BLaER1 (cell line): ENCODE data around the gene RNF220.

Source experiments
- H3K27ac ChIP-seq: shearing (Covaris generic); formaldehyde crosslinking; 2 replicates; pipeline ENCODE4 v1.8.1; 2022
- H3K27me3 ChIP-seq: shearing (Covaris generic); formaldehyde crosslinking; 2 replicates; pipeline ENCODE4 v1.8.1; 2022
- H3K36me3 ChIP-seq: shearing (Covaris generic); formaldehyde crosslinking; 2 replicates; pipeline ENCODE4 v1.8.1; 2022
- H3K4me1 ChIP-seq: shearing (Covaris generic); formaldehyde crosslinking; 2 replicates; pipeline ENCODE4 v1.8.1; 2022
- H3K4me2 ChIP-seq: shearing (Covaris generic); formaldehyde crosslinking; 2 replicates; pipeline ENCODE4 v1.8.1; 2022
- H3K4me3 ChIP-seq: shearing (Covaris generic); formaldehyde crosslinking; 2 replicates; pipeline ENCODE4 v1.8.1; 2022
- H3K9ac ChIP-seq: shearing (Covaris generic); formaldehyde crosslinking; 2 replicates; pipeline ENCODE4 v1.8.1; 2022
- H3K9me3 ChIP-seq: shearing (Covaris generic); formaldehyde crosslinking; 2 replicates; pipeline ENCODE4 v1.8.1; 2022
- H4K20me1 ChIP-seq: shearing (Covaris generic); formaldehyde crosslinking; 2 replicates; pipeline ENCODE4 v1.8.1; 2022
- Cebpa-rat ChIP-seq: shearing (Covaris generic); IDR thresholded peaks from 2 replicates; pipeline ENCODE4 v1.8.1; 2022

Gene RNF220

GRCh38 chr1:44503625-44504024 is 98.6 kb downstream of the RNF220 start:
- no peaks in the 10 kb centered on the region for H4K20me1 ChIP-seq
- no peaks in the 10 kb centered on the region for H3K4me1 ChIP-seq

GRCh38 chr1:44505210-44505993 is 100.3 kb downstream of the RNF220 start:
- H3K4me3 ChIP-seq, result no peak overlapping the region
- H3K27me3 ChIP-seq, result no peaks in the 10 kb centered on the region
- TF ChIP-seq Cebpa-rat, result no peak
- no peak overlapping the region for H3K4me2 ChIP-seq
- H3K9ac ChIP-seq, result no peak overlapping the region
- no peak overlapping the region for H3K27ac ChIP-seq
- H3K9me3 ChIP-seq, result no peaks in the 10 kb centered on the region
- H4K20me1 ChIP-seq, result no peaks in the 10 kb centered on the region
- H3K4me1 ChIP-seq, result peaks cover 8% of the 10 kb centered on the region
- H3K36me3 ChIP-seq, result no peaks in the 10 kb centered on the region

More at GRCh38 chr1:44503625-44504024, 98.6 kb downstream of the RNF220 start:
- H3K27me3 ChIP-seq, result no peaks in the 10 kb centered on the region
- no peak overlapping the region for H3K4me2 ChIP-seq
- H3K27ac ChIP-seq, result no peak overlapping the region
- no peak overlapping the region for H3K9ac ChIP-seq
- H3K4me3 ChIP-seq, result no peak overlapping the region
- H3K36me3 ChIP-seq, result no peaks in the 10 kb centered on the region
- H3K9me3 ChIP-seq, result no peaks in the 10 kb centered on the region
- TF ChIP-seq Cebpa-rat, result no peak

GRCh38 chr1:44507490-44508396 is 102.7 kb downstream of the RNF220 start:
- H3K36me3 ChIP-seq, result no peaks in the 10 kb centered on the region
- H3K4me2 ChIP-seq, result no peak overlapping the region
- TF ChIP-seq Cebpa-rat, result no peak
- no peak overlapping the region for H3K27ac ChIP-seq
- H3K27me3 ChIP-seq, result no peaks in the 10 kb centered on the region
- no peaks in the 10 kb centered on the region for H3K9me3 ChIP-seq
- H3K4me3 ChIP-seq, result no peak overlapping the region
- H3K9ac ChIP-seq, result no peak overlapping the region
- H4K20me1 ChIP-seq, result no peaks in the 10 kb centered on the region
- peaks cover 10% of the 10 kb centered on the region for H3K4me1 ChIP-seq

- Histone ChIP-seq H3K36me3 (no peaks in the 10 kb centered on the region), H3K27me3 (no peaks in the 10 kb centered on the region), H3K27ac (no peak overlapping the region), H3K9me3 (no peaks in the 10 kb centered on the region), H3K4me1 (peaks cover 10% of the 10 kb centered on the region), H4K20me1 (no peaks in the 10 kb centered on the region), H3K4me2 (no peak overlapping the region), H3K9ac (no peak overlapping the region), H3K4me3 (no peak overlapping the region)
- no peak for TF ChIP-seq Cebpa-rat
Observed at GRCh38 chr1:44508397-44508745, 103.3 kb downstream of the RNF220 start.

- no peak overlapping the region for H3K27ac ChIP-seq
- H3K27me3 ChIP-seq, result no peaks in the 10 kb centered on the region
- no peaks in the 10 kb centered on the region for H3K9me3 ChIP-seq
- no peaks in the 10 kb centered on the region for H4K20me1 ChIP-seq
- no peak overlapping the region for H3K4me2 ChIP-seq
- no peaks in the 10 kb centered on the region for H3K36me3 ChIP-seq
- no peak overlapping the region for H3K9ac ChIP-seq
- H3K4me3 ChIP-seq, result no peak overlapping the region
- TF ChIP-seq Cebpa-rat, result no peak
- peaks cover 10% of the 10 kb centered on the region for H3K4me1 ChIP-seq
Observed at GRCh38 chr1:44511363-44511762, 106.3 kb downstream of the RNF220 start.

- H3K4me1 ChIP-seq, result peaks cover 10% of the 10 kb centered on the region
- H3K36me3 ChIP-seq, result no peaks in the 10 kb centered on the region
- no peaks in the 10 kb centered on the region for H3K9me3 ChIP-seq
- no peak overlapping the region for H3K9ac ChIP-seq
- TF ChIP-seq Cebpa-rat, result no peak
- no peaks in the 10 kb centered on the region for H4K20me1 ChIP-seq
- no peak overlapping the region for H3K4me2 ChIP-seq
- H3K4me3 ChIP-seq, result no peak overlapping the region
- H3K27ac ChIP-seq, result no peak overlapping the region
- no peaks in the 10 kb centered on the region for H3K27me3 ChIP-seq
Observed at GRCh38 chr1:44511769-44512168, 106.7 kb downstream of the RNF220 start.

GRCh38 chr1:44512313-44512885 is 107.3 kb downstream of the RNF220 start:
- peaks cover 10% of the 10 kb centered on the region for H3K4me1 ChIP-seq
- H3K27me3 ChIP-seq, result no peaks in the 10 kb centered on the region
- H3K9ac ChIP-seq, result no peak overlapping the region
- H3K4me3 ChIP-seq, result no peak overlapping the region
- no peaks in the 10 kb centered on the region for H3K9me3 ChIP-seq
- TF ChIP-seq Cebpa-rat, result no peak
- no peaks in the 10 kb centered on the region for H4K20me1 ChIP-seq
- no peak overlapping the region for H3K27ac ChIP-seq
- no peaks in the 10 kb centered on the region for H3K36me3 ChIP-seq
- no peak overlapping the region for H3K4me2 ChIP-seq

GRCh38 chr1:44513111-44513510 is 108.1 kb downstream of the RNF220 start:
- Histone ChIP-seq H3K4me3 (no peak overlapping the region), H3K4me1 (peaks cover 10% of the 10 kb centered on the region), H4K20me1 (no peaks in the 10 kb centered on the region), H3K27me3 (no peaks in the 10 kb centered on the region), H3K9me3 (no peaks in the 10 kb centered on the region), H3K27ac (no peak overlapping the region), H3K36me3 (no peaks in the 10 kb centered on the region), H3K4me2 (no peak overlapping the region), H3K9ac (no peak overlapping the region)
- no peak for TF ChIP-seq Cebpa-rat

GRCh38 chr1:44514673-44515072 is 109.6 kb downstream of the RNF220 start:
- no peaks in the 10 kb centered on the region for H4K20me1 ChIP-seq
- H3K9me3 ChIP-seq, result no peaks in the 10 kb centered on the region
- H3K4me1 ChIP-seq, result peaks cover 13% of the 10 kb centered on the region
- H3K4me3 ChIP-seq, result no peak overlapping the region
- TF ChIP-seq Cebpa-rat, result no peak
- H3K27me3 ChIP-seq, result no peaks in the 10 kb centered on the region
- H3K9ac ChIP-seq, result no peak overlapping the region
- no peak overlapping the region for H3K4me2 ChIP-seq
- no peak overlapping the region for H3K27ac ChIP-seq
- H3K36me3 ChIP-seq, result no peaks in the 10 kb centered on the region

GRCh38 chr1:44515416-44515815 is 110.4 kb downstream of the RNF220 start:
- H3K9me3 ChIP-seq, result no peaks in the 10 kb centered on the region
- H3K4me3 ChIP-seq, result no peak overlapping the region
- H4K20me1 ChIP-seq, result no peaks in the 10 kb centered on the region
- peaks cover 5% of the 10 kb centered on the region; the same call in 1 of the 2 replicates for H3K4me1 ChIP-seq
- TF ChIP-seq Cebpa-rat, result no peak
- H3K27me3 ChIP-seq, result no peaks in the 10 kb centered on the region
- H3K9ac ChIP-seq, result no peak overlapping the region
- no peak overlapping the region for H3K27ac ChIP-seq
- no peaks in the 10 kb centered on the region for H3K36me3 ChIP-seq
- no peak overlapping the region for H3K4me2 ChIP-seq
